GM19239 (cell line): Measurements from ENCODE around the gene FBXL22.
A peak's percentile ranks its signal among the peaks of the same experiment; 100 is the strongest.

ENCODE experiments used
- DNase-seq: peaks from one replicate; pipeline ENCODE4 v3.0.0; 2011; ENCODE audit warnings: low spot score; ENCODE audit not compliant: insufficient read length
- FAIRE-seq: peaks from 2 replicates; lab custom pipeline; 2011; peaks lifted over from hg19 to GRCh38; lab: Jason Lieb, UNC

The FBXL22 gene, protein sequence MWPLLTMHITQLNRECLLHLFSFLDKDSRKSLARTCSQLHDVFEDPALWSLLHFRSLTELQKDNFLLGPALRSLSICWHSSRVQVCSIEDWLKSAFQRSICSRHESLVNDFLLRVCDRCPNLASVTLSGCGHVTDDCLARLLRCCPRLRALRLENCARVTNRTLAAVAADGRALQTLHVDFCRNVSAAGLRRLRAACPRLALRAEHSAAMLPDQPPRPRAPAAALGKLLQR

GRCh38 chr15:63597038-63597790 lies at the start of gene FBXL22:
Gene FBXL22 (plus strand): TSS chr15:63597387. CDS start chr15:63597393, 6 bp downstream.
- no peak for FAIRE-seq

GRCh38 chr15:63551400-63551799 lies 45.8 kb upstream of the FBXL22 start:
- DNase-seq = no peak
- FAIRE-seq = no peak

More at GRCh38 chr15:63597038-63597790, at the start of gene FBXL22:
- no peak for DNase-seq

DNA sequence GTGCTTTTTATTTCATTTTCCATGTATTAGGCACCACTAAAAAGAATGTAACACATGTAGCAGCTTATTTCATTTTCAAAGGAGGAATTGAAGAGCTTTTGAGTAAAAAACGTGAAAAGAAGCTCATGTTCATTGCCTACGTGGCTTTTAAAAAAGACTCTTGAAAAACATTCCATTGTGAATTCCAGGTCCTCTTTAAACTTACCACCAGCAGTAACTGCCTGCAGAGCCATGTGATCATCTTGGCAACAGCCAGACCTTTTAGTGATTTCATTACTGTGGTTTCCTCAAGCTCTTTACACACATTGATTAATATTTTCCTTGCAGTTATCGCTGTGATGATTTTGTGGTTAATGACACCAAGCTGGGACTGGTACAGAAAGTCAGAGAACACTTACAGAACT lies 43.8 kb upstream of the FBXL22 start:
- DNase-seq (no peak), FAIRE-seq (peak; percentile 73)

- no peak for FAIRE-seq
- DNase-seq = no peak
Measured at GRCh38 chr15:63554337-63554927, 42.8 kb upstream of the FBXL22 start.

DNA sequence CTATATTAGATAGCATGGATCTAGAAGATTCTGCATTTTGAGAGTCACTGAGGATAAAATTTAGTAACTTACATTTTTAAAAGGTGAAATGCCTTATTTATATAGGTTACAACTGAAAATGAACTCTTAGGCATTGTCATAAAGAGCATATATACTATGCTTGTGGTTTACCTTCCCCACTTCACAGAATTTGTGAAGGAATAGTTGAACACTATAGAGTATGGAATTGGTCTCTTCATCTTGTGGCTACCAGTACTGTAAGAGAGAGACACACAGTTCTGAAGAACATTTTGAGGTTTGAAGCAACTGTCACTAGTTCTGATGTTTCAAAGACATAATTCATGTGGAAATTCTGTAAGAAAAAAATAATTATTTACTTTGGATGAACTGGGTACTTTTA lies 41.7 kb upstream of the FBXL22 start:
- DNase-seq (no peak), FAIRE-seq (no peak)

DNA sequence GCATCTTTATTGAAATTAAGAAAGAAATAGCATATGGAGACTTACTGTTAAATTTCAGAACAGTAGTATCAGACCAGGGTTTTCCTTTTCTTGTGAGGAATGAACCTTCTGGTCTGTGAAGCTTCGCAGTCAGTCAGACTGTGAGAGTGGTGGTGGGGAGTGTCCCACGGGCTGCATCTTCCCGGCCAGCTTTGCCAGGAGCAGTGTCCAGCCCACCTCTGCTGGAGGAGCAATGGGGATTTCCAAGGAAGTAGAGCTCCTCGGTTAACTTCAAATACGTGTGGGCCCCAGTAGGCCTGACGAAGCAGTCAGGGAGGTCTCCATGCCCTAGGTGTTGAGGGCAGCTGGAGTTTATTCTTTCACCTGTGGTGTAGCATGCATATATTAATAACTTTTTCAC lies 40.9 kb upstream of the FBXL22 start:
- FAIRE-seq = peak; percentile 58
- DNase-seq = no peak

GRCh38 chr15:63556736-63557135 lies 40.5 kb upstream of the FBXL22 start:
- no peak for FAIRE-seq
- no peak for DNase-seq

- FAIRE-seq (no peak), DNase-seq (no peak)
Measured at GRCh38 chr15:63559753-63560152, 37.4 kb upstream of the FBXL22 start.

DNA sequence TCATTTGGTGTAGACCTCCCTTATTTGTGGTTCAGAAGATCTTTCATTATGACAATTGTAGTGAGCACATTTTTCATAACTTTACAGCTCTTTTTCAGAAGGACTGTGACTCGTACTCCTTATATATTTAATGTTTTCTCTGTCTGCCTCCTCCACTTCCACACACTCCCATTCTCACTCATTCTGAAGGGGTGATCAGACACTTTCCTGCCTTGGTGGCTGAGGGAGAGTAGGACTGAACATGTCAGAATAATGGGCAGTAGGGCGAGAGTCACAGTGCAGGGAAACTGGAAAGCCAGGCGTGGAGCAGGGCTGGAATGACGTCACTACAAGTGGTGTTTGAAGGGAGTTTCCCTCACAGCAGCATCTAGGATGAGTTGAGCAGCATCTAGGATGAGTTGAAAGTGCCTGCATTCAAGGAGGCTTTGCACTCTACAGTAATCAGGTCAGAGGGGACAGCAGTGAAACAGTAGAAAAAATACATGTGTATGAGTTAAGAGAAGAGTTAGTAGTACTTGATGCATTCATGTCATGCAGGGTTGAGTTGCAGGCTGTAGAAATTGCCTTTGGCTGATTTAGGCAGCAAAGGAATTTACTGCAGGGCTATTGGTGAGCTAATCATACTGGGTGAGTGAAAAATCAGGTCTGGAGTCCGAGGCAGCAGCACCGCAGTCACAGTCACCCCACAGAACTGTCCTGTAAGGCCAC lies 36.3 kb upstream of the FBXL22 start:
- DNase-seq (no peak), FAIRE-seq (no peak)

DNA sequence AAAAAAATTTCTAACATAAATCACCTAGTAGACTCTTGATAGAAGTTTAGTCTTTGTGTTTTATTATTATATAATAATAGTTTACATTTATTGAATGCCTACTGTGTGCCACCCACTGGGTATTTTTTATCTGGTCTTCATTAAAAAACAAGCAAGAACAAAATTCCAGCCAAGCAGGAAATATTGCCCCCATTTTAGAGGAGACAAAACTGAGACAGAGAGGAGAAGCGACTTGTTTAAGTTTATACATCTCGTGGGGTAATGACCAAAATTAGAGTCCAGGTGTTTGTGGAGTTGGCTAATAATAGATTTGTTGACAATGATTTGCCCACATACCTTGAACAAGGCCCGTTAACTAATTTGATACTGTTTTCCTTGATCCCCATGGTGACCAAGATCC lies 33.1 kb upstream of the FBXL22 start:
- no peak for DNase-seq
- no peak for FAIRE-seq

DNA sequence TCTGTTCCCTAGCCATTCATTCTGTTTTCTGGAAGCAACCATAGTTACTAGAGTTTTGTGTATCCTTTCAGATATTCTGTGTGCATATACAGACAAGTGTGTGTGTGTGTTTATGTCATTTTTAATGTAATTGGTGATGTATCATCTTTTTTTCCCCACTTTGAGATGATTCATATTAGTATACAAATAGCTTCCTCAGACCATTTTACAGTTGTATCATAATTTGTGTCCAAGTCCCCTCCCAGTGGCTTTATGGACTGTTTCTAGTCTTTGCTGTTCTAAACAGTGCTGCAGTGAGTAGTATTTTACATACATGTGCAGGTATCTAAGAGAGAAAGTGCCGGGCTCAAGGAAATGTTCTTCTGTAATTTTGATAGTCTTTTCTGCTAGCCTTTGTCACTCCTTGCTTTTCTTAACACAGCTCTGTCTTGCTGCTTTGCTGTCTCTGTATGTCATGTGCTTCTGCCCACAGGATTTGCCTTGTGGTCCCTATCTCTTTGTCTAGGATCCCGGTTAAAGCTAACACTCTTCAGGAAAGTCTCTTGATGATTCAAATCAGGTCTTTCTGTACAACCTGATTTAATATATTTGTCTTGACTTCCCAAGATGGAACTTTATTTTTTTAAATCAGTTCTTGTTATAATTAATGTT lies 31.5 kb upstream of the FBXL22 start:
- FAIRE-seq (no peak), DNase-seq (no peak)

DNA sequence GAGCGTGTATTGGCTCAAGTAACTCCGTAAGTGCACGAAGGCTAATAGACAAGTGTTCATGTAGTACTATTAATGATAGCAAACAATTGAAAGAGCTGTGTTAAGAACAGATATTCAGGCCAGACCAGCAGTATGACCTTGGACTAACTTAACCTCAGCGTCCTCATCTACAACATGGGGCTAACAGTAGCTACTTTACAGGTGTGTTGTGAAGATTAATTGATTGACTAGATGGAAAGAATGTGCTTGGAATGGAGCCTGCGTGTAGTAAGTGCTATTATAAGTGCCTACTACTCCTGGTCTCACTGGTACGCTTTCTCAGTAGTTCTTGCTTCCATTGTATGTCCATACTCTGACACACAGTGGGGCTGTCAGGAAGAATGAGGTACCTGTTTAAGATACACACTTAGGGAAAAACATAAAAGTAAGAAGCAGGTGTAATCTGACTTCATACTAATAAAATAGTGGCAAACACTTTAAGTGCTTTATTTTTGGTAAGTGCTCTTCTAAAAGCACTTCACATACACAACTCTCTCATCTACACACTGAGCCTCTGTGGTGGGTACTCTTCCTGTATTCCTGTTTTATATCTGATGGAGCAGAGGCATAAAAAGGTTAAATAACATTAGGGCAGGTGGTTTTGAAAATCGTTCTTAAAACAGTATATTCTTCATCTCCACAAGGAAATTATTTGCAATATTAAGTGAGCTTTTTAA lies 24.3 kb upstream of the FBXL22 start:
- no peak for FAIRE-seq
- DNase-seq = no peak

DNA sequence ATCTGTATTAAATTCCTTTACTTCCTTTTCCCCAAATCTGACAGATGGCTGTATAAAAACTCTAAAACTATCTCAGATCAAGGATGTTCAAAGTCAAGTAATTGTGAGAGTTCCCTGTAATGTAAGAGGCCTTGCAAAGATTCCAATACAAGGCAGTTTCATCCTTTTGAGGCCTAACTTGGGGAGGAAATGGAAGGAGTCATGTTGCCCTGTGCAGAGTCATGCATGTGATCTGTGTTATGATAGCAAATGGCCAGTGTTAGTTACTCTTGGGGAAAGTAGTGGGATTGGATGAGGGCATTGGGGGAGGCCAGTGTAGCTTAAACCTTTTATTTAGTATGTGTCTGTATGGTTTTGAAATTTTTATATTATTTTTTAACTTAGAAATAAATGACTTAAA lies 23.7 kb upstream of the FBXL22 start:
- FAIRE-seq (no peak), DNase-seq (no peak)

DNA sequence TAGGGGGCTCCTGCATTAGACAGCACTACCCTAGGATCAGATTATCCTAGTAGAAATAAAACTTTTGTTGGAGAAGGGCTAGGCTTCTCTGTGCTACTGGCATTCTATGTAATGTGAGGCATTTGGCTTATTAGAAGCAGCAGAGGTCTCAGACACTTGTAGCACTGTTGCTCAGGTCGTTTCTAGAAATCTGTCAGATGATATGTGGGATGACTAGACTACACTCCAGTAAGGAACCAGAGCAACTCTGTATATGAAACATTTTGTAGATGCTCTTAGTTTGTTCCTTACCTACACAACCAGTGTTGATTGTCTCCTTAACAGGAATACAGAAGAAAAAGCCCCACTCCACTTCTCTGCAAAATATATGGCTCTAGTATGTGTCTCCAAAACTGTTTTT lies 21.9 kb upstream of the FBXL22 start:
- FAIRE-seq (no peak), DNase-seq (no peak)

DNA sequence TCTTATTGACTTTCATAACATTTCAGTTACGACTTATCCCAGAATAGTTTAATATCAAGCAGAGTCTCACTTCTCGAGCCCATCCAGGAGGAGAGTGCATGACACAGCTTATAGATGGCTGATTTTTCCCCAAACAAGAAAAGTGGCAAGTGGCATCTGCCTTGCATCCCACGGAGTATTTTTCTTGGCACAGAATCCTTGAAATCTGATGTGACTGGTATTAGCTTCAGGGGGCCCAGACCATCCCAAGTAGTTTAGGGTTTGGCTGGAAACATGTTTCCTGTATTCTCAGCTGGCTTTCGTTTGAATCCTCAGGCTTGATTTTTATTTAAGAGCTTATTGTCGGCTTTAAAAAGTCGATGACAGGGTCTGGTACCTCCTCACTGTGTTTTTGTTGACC lies 20.7 kb upstream of the FBXL22 start:
- FAIRE-seq (no peak), DNase-seq (no peak)

DNA sequence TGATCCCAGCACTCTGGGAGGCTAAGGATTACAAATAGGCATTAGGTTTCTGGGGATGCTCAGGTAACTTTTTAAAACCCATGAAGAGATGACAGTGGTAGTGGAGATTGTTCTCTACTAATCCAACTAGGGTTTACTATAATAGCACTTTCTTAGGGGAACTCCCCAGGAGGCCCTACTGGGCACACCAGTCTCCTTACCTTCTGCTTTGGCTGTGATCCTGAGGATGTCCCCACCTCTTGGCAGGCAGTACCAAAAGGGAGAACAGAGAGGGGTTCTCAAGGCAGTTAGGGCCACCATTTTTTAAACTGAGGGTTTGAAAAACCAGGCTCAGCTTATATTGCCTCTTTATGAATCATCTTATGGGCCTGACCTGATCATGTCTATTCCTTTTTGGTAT lies 15.0 kb upstream of the FBXL22 start:
- DNase-seq = no peak
- no peak for FAIRE-seq

GRCh38 chr15:63582718-63583426 lies 14.3 kb upstream of the FBXL22 start:
- no peak for FAIRE-seq
- DNase-seq = no peak

DNA sequence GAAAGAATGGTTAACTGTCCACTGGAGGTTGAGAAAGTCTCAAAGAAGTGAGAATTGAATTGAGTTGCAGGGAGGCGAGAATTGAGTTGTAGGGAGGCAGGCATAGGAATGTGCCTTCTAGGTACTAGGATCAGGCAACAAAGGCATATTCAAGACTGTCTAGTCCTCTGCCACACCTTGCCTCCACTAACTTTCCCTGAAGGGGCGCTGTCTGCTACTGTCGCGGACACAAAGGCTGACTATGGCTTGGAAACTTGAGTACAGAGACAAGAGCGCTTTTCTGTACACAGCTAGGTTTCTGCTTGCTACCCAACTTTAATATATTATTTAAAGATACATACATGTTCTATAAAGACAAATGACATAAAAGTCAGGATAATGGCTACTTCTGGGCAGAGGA lies 10.4 kb upstream of the FBXL22 start:
- DNase-seq (no peak), FAIRE-seq (no peak)

GRCh38 chr15:63587527-63587926 lies 9.7 kb upstream of the FBXL22 start:
- DNase-seq (no peak), FAIRE-seq (no peak)
